Neuron (in vitro differentiated cells): Measurements from ENCODE around the gene SUGCT.

Source experiments
- H2AFZ ChIP-seq: one replicate; pipeline ENCODE4 v1.6.1; 2013; ENCODE audit warnings: low read depth, mild to moderate bottlenecking, inconsistent platforms, low read length, moderate library complexity
- H3K27me3 ChIP-seq: one replicate; pipeline ENCODE4 v1.6.1; 2013; ENCODE audit warnings: low read length; ENCODE audit not compliant: insufficient read depth
- H3K36me3 ChIP-seq: one replicate; pipeline ENCODE4 v1.6.1; 2013; ENCODE audit warnings: low read length; ENCODE audit not compliant: insufficient read depth
- H3K4me1 ChIP-seq: one replicate; pipeline ENCODE4 v1.6.1; 2013; ENCODE audit warnings: low read length; ENCODE audit not compliant: insufficient read depth
- H3K4me3 ChIP-seq: 2 replicates; pipeline ENCODE4 v1.5.1; 2013; ENCODE audit warnings: mild to moderate bottlenecking, low read length, moderate library complexity
- H3K9me3 ChIP-seq: one replicate; pipeline ENCODE4 v1.6.1; 2013; ENCODE audit warnings: low read length

SUGCT gene

GRCh38 chr7:40697653-40698052, 562.8 kb downstream of the SUGCT start:
- Histone ChIP-seq H3K4me3 (no peak overlapping the region), H3K9me3 (no peaks in the 10 kb centered on the region)

DNA sequence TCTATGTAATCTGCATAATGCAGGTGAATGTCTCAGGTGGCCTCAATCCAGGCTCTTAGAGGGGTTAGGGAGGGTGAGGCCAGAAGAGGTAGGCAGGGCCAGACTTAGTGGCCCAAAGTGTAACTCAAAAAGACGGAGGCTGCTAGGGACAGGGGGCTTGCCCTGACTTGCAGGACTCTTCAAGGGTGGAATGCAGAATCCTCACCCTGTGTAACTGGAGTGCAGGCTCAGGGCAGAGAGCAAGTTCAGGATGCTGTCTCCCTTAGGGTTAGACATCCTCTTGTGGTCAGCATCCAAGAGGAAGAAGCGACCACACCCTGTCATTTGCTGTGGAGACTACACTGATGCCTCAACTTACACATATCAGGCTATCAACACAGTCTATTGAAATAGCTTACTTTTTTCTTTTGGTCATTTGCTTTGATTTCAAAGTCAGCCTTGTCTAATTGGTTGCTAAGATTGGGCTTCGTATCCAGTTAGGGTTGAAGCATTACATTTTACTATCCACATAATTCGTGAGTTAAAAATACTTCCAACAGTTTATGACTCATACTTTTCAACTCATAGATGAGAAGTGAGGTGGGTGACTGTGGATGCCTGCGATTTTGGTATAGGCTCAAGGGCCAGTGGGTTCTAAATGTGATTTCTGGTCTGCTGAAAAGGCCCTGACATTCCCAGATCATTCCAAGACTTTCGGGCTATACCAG, 563.6 kb downstream of the SUGCT start:
- Histone ChIP-seq H3K4me1 (peaks cover 2% of the 10 kb centered on the region), H3K27me3 (no peaks in the 10 kb centered on the region), H3K36me3 (no peaks in the 10 kb centered on the region), H2AFZ (no peak overlapping the region), H3K9me3 (no peaks in the 10 kb centered on the region), H3K4me3 (no peak overlapping the region)

More at GRCh38 chr7:40697653-40698052, 562.8 kb downstream of the SUGCT start:
- Histone ChIP-seq H3K27me3 (no peaks in the 10 kb centered on the region), H3K36me3 (no peaks in the 10 kb centered on the region), H3K4me1 (peaks cover 2% of the 10 kb centered on the region), H2AFZ (no peak overlapping the region)

- peaks cover 2% of the 10 kb centered on the region for H3K4me1 ChIP-seq
- no peaks in the 10 kb centered on the region for H3K9me3 ChIP-seq
- no peak overlapping the region for H2AFZ ChIP-seq
- no peak overlapping the region for H3K4me3 ChIP-seq
- H3K36me3 ChIP-seq: no peaks in the 10 kb centered on the region
- H3K27me3 ChIP-seq: no peaks in the 10 kb centered on the region
Measured at GRCh38 chr7:40698921-40699260, 564.1 kb downstream of the SUGCT start.

GRCh38 chr7:40700653-40701421, 566.0 kb downstream of the SUGCT start:
- no peaks in the 10 kb centered on the region for H3K27me3 ChIP-seq
- peaks cover 2% of the 10 kb centered on the region for H3K4me1 ChIP-seq
- H3K9me3 ChIP-seq: no peaks in the 10 kb centered on the region
- H3K36me3 ChIP-seq: no peaks in the 10 kb centered on the region
- H3K4me3 ChIP-seq: no peak overlapping the region
- H2AFZ ChIP-seq: no peak overlapping the region

GRCh38 chr7:40701836-40702551, 567.2 kb downstream of the SUGCT start:
- Histone ChIP-seq H3K4me3 (no peak overlapping the region), H3K9me3 (no peaks in the 10 kb centered on the region), H3K36me3 (no peaks in the 10 kb centered on the region), H3K4me1 (peaks cover 2% of the 10 kb centered on the region), H2AFZ (no peak overlapping the region), H3K27me3 (no peaks in the 10 kb centered on the region)

- Histone ChIP-seq H3K27me3 (no peaks in the 10 kb centered on the region), H3K9me3 (no peaks in the 10 kb centered on the region), H3K4me1 (peaks cover 2% of the 10 kb centered on the region), H2AFZ (no peak overlapping the region), H3K36me3 (no peaks in the 10 kb centered on the region), H3K4me3 (no peak overlapping the region)
Measured at GRCh38 chr7:40704172-40704571, 569.4 kb downstream of the SUGCT start.

DNA sequence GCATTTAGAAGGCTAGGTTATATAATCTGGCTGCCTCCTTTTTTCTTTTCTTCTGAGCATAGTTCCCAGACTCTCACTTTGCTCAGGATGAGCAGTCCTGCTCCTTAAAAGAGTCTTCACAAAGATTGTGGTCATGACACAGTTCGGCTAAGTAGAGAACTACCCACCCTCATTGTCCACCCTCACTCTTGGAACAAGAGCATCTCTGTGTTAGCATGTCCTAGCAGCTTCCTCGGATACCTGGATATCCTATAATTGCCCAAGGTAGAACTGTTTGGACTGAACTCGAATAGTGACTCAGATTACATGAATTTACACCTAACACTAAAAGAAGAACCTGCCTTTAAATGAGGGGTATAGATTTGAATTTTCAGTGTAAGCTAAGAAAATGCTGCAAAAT, 572.0 kb downstream of the SUGCT start:
- no peaks in the 10 kb centered on the region for H3K36me3 ChIP-seq
- no peaks in the 10 kb centered on the region for H3K27me3 ChIP-seq
- no peak overlapping the region for H2AFZ ChIP-seq
- no peak overlapping the region for H3K4me3 ChIP-seq
- no peaks in the 10 kb centered on the region for H3K9me3 ChIP-seq
- H3K4me1 ChIP-seq: no peaks in the 10 kb centered on the region

GRCh38 chr7:40709062-40709964, 574.5 kb downstream of the SUGCT start:
- H3K9me3 ChIP-seq: no peaks in the 10 kb centered on the region
- H3K27me3 ChIP-seq: no peaks in the 10 kb centered on the region
- H3K4me1 ChIP-seq: no peaks in the 10 kb centered on the region
- H2AFZ ChIP-seq: no peak overlapping the region
- no peaks in the 10 kb centered on the region for H3K36me3 ChIP-seq
- H3K4me3 ChIP-seq: no peak overlapping the region

DNA sequence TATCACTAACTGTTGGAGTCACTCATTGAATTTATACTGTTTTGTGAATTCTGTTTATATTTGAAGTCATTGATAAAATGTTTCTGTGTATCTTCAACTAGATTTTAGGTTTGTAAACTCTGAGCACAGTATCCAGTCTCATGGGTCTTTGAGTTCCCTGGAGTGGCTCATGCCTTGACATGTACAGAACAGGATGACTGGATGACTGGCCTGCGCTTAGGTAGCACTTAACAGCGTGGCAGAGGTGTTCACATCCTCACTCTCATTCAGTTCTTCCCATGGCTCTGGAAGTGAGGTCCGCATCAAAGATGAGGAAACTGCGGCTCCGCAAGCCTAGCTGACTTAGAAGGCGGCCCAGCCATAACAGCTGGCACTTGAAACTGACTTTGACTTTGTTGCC, 576.9 kb downstream of the SUGCT start:
- no peaks in the 10 kb centered on the region for H3K27me3 ChIP-seq
- H3K9me3 ChIP-seq: no peaks in the 10 kb centered on the region
- no peaks in the 10 kb centered on the region for H3K36me3 ChIP-seq
- no peak overlapping the region for H3K4me3 ChIP-seq
- H2AFZ ChIP-seq: no peak overlapping the region
- peaks cover under 1% of the 10 kb centered on the region for H3K4me1 ChIP-seq

- peaks cover 15% of the 10 kb centered on the region for H3K4me1 ChIP-seq
- no peaks in the 10 kb centered on the region for H3K9me3 ChIP-seq
- H3K4me3 ChIP-seq: no peak overlapping the region
- H3K27me3 ChIP-seq: no peaks in the 10 kb centered on the region
- no peak overlapping the region for H2AFZ ChIP-seq
- no peaks in the 10 kb centered on the region for H3K36me3 ChIP-seq
Measured at GRCh38 chr7:40714363-40715052, 579.7 kb downstream of the SUGCT start.

- Histone ChIP-seq H3K9me3 (no peaks in the 10 kb centered on the region), H2AFZ (no peak overlapping the region), H3K4me1 (peaks cover 15% of the 10 kb centered on the region), H3K4me3 (no peak overlapping the region), H3K36me3 (no peaks in the 10 kb centered on the region), H3K27me3 (no peaks in the 10 kb centered on the region)
Measured at GRCh38 chr7:40715053-40715430, 580.2 kb downstream of the SUGCT start.

DNA sequence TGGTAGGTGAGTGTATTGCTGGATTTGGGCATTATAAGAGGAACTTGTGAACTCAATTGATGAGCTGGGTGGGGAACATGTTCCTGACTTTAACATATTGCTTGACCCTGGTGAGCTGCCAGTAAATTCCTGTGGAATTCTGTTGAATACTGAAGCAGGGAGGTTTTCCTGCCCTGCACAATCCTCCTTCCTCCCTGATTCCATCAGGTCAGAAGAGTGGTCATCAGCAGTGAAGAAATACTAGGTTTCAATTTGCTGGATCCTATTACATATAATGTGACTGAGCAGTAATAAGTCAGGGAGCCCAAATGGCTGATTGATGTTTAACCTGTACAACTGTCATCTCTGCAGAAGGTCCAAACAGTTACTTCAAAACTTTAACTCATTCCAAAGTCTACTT, 581.2 kb downstream of the SUGCT start:
- Histone ChIP-seq H3K9me3 (no peaks in the 10 kb centered on the region), H2AFZ (no peak overlapping the region), H3K36me3 (no peaks in the 10 kb centered on the region), H3K27me3 (no peaks in the 10 kb centered on the region), H3K4me1 (peaks cover 17% of the 10 kb centered on the region), H3K4me3 (no peak overlapping the region)
